ENCODE data around the gene IMPA2.

Gene IMPA2

DNA sequence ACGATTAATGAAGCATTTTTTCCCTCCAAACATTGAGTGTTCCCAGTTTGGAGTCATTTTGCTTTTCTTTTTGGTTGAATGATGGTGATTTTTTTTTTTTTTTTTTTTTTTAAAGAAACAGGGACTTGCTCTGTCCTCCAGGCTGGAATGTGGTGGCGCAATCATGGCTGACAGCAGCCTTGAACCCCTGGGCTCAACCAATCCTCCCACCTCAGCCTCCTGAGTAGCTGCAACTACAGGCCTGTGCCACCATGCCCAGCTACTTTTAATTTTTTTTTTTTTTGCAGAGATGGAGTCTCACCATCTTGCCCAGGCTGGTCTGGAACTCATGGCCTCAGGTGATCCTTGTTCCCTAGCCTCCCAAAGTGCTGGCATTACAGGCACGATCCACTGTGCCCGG lies 46.2 kb downstream of the IMPA2 start:
- DNase-seq (ENCODE audit: low spot score in 2 of 2), result no peak
- H3K4me3 ChIP-seq, result no peak overlapping the region
- in situ Hi-C loops (cut with MboI; ENCODE audit: low sequenced_read_pairs), result no loop called here
- no peaks in the 10 kb centered on the region for H3K36me3 ChIP-seq (replicated peaks)
- H3K9me3 ChIP-seq, result no peaks in the 10 kb centered on the region
- H3K27me3 ChIP-seq (ENCODE audit: low read depth), result no peaks in the 10 kb centered on the region
- H3K4me1 ChIP-seq, result no peaks in the 10 kb centered on the region

DNA sequence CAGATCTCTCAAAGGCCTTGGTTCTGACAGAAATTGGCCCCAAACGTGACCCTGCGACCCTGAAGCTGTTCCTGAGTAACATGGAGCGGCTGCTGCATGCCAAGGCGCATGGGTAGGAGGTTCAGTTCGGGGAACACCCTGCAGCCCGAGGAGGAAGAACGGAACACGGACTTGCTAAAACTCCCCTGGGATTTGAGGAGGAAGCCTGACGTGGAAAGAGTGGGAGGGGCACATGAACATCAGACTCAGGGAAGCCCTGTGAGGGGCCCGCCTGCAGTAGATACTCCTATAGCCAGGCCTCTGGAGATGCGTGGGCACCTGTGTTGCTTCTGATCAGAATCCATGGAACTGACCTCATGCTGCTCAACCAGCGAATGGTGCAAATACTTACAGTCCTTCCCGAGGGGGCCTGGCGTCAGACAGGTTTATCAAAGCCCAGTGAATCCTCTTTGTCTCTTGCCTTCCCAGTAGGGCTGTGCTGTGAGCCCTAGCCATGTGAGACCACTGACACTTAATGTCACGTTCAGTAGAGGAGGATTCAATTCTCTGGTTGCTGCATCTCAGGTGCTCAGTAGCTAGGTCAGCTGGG lies 46.8 kb downstream of the IMPA2 start:
- Histone ChIP-seq H3K27me3 (ENCODE audit: low read depth) (no peaks in the 10 kb centered on the region), H3K36me3 (replicated peaks) (no peaks in the 10 kb centered on the region), H3K4me3 (no peak overlapping the region), H3K9me3 (no peaks in the 10 kb centered on the region), H3K4me1 (no peaks in the 10 kb centered on the region)
- DNase-seq (ENCODE audit: low spot score in 2 of 2), result no peak
- in situ Hi-C loops (cut with MboI; ENCODE audit: low sequenced_read_pairs), result no loop called here

DNA sequence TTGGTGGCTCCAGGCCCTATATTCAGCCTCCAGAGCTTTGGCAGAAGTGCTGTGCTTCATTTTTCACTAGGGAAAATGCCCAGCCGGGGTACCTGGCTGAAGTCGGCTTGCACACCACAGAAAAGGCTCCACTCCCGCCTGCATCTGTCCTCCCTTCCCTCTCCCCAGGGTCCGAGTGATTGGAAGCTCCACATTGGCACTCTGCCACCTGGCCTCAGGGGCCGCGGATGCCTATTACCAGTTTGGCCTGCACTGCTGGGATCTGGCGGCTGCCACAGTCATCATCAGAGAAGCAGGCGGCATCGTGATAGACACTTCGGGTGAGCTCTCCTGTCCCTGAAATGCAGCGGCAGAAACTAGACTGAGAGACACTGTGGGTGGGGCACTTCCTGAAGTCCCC lies 47.4 kb downstream of the IMPA2 start:
- no peaks in the 10 kb centered on the region for H3K27me3 ChIP-seq (ENCODE audit: low read depth)
- H3K9me3 ChIP-seq, result no peaks in the 10 kb centered on the region
- in situ Hi-C loops (cut with MboI; ENCODE audit: low sequenced_read_pairs), result no loop called here
- DNase-seq (ENCODE audit: low spot score in 2 of 2), result no peak
- H3K4me3 ChIP-seq, result no peak overlapping the region
- no peaks in the 10 kb centered on the region for H3K36me3 ChIP-seq (replicated peaks)
- H3K4me1 ChIP-seq, result no peaks in the 10 kb centered on the region

DNA sequence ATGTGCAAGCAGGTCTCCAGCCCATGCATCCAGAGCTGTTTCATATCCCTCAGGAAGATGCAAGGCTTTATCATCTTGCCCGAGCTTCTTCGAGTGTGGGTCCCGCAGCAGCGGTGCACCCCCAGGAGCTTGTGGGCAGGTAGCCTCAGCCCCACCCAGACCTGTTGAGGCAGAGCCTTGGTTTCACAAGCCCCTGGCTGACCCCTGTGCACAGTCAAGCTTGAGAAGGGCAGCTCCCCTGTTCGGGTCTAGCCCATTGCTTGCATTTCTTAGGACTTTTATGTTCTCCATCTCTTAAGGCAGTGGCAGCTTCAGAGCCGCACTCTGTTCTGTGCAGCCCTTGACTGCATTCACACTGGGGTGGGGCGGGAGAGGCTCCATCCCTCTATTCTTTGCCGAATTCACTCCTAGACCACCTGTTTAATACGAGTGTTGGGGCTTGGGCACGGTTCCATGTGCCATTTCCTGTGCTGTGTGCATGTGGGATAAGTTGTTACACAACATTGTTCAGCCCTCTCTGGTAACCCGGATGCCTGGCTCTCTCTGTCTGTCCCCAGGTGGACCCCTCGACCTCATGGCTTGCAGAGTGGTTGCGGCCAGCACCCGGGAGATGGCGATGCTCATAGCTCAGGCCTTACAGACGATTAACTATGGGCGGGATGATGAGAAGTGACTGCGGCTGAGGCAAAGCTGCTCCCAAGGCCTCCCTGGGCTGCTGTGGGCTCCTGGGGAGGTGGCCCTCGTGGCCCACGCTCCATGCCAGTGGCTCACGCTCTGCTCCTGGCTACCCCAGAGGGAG lies 48.7 kb downstream of the IMPA2 start:
- no peaks in the 10 kb centered on the region for H3K36me3 ChIP-seq (replicated peaks)
- in situ Hi-C loops (cut with MboI; ENCODE audit: low sequenced_read_pairs), result no loop called here
- H3K4me1 ChIP-seq, result no peaks in the 10 kb centered on the region
- no peak overlapping the region for H3K4me3 ChIP-seq
- DNase-seq (ENCODE audit: low spot score in 2 of 2), result no peak
- no peaks in the 10 kb centered on the region for H3K27me3 ChIP-seq (ENCODE audit: low read depth)
- no peaks in the 10 kb centered on the region for H3K9me3 ChIP-seq

DNA sequence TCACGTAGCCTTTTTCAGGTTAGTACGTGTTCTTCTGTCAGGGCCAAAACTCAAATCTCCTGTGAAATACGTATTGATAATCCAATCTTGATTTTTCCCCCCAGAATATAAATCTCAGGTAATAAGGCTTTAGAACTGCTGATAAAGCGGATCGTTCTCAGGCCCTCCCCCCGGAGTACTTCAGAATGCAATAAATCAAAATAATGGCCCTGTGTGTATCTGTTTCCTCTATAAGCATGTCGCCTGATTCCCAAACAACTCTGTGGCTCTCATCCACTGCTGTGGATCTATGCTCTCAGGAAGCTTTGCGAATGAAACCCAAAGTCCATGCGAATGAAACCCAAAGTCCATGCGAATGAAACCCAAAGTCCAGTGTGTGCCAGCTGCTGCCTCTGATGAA lies 49.4 kb downstream of the IMPA2 start:
- Histone ChIP-seq H3K9me3 (no peaks in the 10 kb centered on the region), H3K36me3 (replicated peaks) (no peaks in the 10 kb centered on the region), H3K4me1 (no peaks in the 10 kb centered on the region), H3K27me3 (ENCODE audit: low read depth) (no peaks in the 10 kb centered on the region), H3K4me3 (no peak overlapping the region)
- in situ Hi-C loops (cut with MboI; ENCODE audit: low sequenced_read_pairs), result no loop called here
- DNase-seq (ENCODE audit: low spot score in 2 of 2), result no peak

DNA sequence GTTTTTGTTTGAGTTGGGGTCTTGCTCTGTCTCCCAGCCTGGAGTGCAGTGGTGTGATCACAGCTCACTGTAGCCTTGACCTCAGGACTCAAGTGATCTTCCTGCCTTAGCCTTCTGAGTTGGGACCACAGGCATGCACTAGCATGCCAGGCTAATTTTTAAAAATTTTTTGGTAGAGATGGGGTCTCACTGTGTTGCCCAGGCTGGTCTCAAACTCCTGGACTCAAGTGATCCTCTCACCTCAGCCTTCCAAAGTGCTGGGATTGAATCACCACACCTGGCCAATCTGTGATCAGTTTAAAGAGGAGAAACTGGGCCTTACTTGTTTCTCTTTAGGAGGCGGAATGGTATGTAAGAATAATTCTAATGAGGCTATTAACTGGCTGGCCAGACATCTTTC lies 49.9 kb downstream of the IMPA2 start:
- no peak for DNase-seq (ENCODE audit: low spot score in 2 of 2)
- H3K36me3 ChIP-seq (replicated peaks), result no peaks in the 10 kb centered on the region
- no peaks in the 10 kb centered on the region for H3K27me3 ChIP-seq (ENCODE audit: low read depth)
- in situ Hi-C loops (cut with MboI; ENCODE audit: low sequenced_read_pairs), result no loop called here
- no peak overlapping the region for H3K4me3 ChIP-seq
- H3K9me3 ChIP-seq, result no peaks in the 10 kb centered on the region
- no peaks in the 10 kb centered on the region for H3K4me1 ChIP-seq

DNA sequence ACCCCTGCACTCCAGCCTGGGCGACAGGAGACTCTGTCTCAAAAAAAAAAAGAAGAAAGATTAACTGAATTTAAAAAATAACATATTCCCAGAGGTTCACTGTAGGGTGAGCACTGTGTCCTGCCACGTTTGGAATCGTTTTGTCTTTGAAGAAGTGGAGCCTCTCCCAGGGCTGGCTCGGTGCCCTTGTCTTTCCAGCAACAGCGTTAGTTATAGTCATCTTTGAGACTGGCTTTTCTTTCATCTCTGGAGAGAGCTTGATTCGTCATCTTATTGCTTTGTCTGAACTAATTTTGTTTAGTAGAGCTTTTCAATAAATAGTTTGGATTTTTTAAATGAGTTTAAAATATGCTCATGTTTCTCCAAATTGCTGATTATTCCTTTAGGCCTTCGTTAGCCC lies 50.5 kb downstream of the IMPA2 start:
- Histone ChIP-seq H3K4me1 (no peaks in the 10 kb centered on the region), H3K9me3 (no peaks in the 10 kb centered on the region), H3K27me3 (ENCODE audit: low read depth) (no peaks in the 10 kb centered on the region), H3K36me3 (replicated peaks) (no peaks in the 10 kb centered on the region), H3K4me3 (no peak overlapping the region)
- no peak for DNase-seq (ENCODE audit: low spot score in 2 of 2)
- in situ Hi-C loops (cut with MboI; ENCODE audit: low sequenced_read_pairs), result no loop called here

DNA sequence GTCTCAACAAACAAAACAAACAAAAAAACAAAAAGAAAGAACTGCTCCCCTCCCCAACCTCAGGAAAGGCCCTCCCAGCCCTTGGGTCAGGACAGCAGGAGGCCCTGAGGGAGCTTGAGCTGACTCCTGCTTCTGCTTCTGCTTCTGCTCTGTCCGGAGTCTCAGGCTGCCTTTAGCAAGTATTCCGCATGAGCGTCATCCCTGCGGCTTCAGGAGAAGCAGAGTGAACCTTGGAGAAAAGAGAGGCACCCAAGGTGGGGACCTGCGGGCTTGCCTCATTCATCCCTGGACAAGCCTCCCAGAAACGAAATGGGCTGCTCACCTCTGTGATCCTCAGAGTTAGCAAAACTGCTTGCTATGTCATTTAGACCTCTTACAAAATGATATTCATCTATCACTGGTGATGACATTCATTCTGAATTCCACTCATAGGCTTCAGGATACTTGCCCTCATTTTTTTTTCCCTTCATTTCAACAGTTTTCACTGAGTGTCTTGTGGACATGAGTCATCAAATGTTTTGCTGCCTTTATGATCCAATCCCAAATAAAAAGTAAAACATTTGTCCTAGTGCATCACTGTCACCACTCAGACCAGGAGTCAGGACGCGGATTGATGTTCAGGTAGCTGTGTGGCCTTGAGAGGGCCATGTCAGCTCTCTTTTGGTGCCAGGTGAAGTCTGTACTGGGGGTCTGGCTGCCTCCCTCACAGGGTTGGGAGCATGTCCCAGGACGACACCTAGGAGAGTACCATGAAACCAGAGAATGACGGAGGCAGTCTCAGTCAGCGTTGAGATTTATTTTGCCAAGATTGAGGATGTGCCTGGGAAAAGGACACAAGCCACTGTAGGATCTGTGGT lies 51.7 kb downstream of the IMPA2 start:
- Histone ChIP-seq H3K27me3 (ENCODE audit: low read depth) (no peaks in the 10 kb centered on the region), H3K4me1 (no peaks in the 10 kb centered on the region), H3K9me3 (no peaks in the 10 kb centered on the region), H3K36me3 (replicated peaks) (no peaks in the 10 kb centered on the region), H3K4me3 (no peak overlapping the region)
- in situ Hi-C loops (cut with MboI; ENCODE audit: low sequenced_read_pairs), result no loop called here
- no peak for DNase-seq (ENCODE audit: low spot score in 2 of 2)

DNA sequence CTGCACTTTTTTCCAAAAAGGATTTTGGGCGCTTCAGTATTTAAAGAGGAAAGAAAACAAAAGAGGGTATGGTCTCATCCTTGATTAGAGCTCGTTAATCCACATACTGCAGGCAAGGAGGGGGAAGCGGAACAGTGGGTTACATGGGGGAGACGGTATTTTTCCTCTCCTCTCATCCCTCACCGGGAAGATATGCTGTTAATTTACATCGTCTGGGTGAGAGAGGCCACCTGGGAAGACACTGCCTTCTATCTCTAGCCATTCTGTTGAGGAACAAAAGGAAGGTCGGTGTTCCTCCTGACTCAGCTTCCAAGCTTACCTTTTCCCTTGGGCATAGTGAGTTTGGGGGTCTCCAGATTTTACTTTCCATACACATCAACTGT lies 52.3 kb downstream of the IMPA2 start:
- Histone ChIP-seq H3K4me1 (no peaks in the 10 kb centered on the region), H3K27me3 (ENCODE audit: low read depth) (no peaks in the 10 kb centered on the region), H3K9me3 (no peaks in the 10 kb centered on the region), H3K36me3 (replicated peaks) (no peaks in the 10 kb centered on the region), H3K4me3 (no peak overlapping the region)
- in situ Hi-C loops (cut with MboI; ENCODE audit: low sequenced_read_pairs), result no loop called here
- no peak for DNase-seq (ENCODE audit: low spot score in 2 of 2)

DNA sequence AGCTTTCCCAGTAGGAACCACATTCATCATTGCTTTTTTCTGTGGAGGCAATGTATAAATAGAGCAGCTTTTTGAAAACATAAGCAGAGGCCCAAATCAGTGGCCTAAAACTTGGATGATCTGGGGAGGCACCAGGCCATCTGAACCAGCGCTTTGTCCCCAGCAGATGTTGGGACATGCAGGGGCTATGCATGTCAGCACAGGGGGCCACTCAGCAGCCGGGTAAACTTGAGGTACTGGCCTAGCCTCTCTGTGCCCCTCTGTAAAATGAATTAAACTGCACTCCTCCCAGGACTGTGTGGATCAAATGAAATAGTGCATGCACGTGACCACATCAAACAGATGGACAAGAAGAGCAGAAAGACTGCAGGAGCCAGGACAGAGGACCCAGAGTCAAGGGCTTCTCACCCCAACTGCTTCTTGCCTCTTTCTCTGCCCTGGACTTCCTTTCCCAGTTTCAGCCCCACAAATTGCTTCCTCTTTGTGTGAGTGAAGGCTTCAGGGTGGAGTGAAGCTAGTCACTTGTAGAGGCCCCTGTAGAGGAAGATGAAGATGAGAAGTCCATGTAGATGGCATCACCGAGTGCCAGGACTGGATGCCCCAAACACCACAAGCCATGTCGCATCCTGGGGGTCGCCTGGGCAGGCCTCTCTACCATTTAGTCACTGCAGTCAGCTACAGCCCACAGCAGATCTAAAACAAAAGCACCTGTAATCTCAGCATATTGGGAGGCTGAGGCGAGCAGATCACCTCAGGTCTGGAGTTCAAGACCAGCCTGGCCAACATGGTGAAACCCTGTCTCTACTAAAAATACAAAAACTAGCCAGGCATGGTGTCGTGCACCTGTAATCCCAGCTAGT lies 53.2 kb downstream of the IMPA2 start:
- Histone ChIP-seq H3K36me3 (replicated peaks) (no peaks in the 10 kb centered on the region), H3K4me3 (no peak overlapping the region), H3K9me3 (no peaks in the 10 kb centered on the region), H3K27me3 (ENCODE audit: low read depth) (no peaks in the 10 kb centered on the region), H3K4me1 (no peaks in the 10 kb centered on the region)
- DNase-seq (ENCODE audit: low spot score in 2 of 2), result no peak
- in situ Hi-C loops (cut with MboI; ENCODE audit: low sequenced_read_pairs), result no loop called here

DNA sequence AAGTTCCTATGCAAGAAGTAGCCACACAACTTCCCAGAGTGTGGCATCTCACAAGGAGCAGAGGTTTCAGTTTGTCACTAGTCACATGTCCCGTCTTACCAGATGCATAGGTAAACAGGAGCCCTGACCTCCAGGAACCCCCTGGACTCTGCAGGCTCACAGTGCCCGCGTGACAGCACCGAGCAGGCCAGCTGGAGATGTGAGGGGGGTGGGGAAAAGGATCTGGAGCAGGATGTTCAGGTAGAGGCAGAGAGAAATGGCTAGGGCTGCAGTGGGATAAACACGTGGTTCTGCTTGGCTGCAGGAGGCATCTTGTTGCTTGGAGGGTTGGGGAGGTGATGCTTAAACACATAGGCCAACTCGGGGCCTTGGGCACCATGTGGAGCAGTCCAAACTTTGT lies 54.2 kb downstream of the IMPA2 start:
- no peak overlapping the region for H3K4me3 ChIP-seq
- no peaks in the 10 kb centered on the region for H3K9me3 ChIP-seq
- H3K4me1 ChIP-seq, result no peaks in the 10 kb centered on the region
- in situ Hi-C loops (cut with MboI; ENCODE audit: low sequenced_read_pairs), result no loop called here
- no peaks in the 10 kb centered on the region for H3K36me3 ChIP-seq (replicated peaks)
- DNase-seq (ENCODE audit: low spot score in 2 of 2), result no peak
- no peaks in the 10 kb centered on the region for H3K27me3 ChIP-seq (ENCODE audit: low read depth)

DNA sequence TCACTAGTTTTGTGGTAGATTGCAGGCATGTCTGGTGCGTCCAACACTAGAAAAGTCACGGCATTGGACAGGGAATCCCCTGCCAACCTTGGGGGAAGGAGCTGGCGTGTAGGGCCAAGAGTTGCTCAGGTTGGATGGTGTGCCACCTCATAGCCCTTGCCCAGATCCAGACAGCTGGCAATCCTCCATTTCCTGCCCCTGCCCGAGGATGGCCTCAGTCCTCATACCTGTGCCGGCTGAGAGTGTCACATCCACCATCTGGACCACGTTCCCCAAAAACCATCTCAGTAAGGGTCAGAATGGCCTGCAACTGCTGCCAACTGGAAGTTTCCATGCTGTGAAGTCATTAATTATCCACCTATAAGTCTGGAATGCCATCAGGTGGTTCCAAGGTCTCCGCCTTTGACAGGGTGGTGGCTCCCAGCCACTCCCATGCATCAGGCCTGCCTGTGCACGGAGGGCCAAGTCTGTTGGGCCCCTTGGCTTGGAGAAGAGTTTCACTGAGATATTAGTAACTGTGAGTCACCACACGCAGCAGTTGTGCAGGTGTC lies 55.0 kb downstream of the IMPA2 start:
- no peak for DNase-seq (ENCODE audit: low spot score in 2 of 2)
- Histone ChIP-seq H3K27me3 (ENCODE audit: low read depth) (no peaks in the 10 kb centered on the region), H3K9me3 (no peaks in the 10 kb centered on the region), H3K36me3 (replicated peaks) (no peaks in the 10 kb centered on the region), H3K4me1 (no peaks in the 10 kb centered on the region), H3K4me3 (no peak overlapping the region)
- in situ Hi-C loops (cut with MboI; ENCODE audit: low sequenced_read_pairs), result no loop called here

DNA sequence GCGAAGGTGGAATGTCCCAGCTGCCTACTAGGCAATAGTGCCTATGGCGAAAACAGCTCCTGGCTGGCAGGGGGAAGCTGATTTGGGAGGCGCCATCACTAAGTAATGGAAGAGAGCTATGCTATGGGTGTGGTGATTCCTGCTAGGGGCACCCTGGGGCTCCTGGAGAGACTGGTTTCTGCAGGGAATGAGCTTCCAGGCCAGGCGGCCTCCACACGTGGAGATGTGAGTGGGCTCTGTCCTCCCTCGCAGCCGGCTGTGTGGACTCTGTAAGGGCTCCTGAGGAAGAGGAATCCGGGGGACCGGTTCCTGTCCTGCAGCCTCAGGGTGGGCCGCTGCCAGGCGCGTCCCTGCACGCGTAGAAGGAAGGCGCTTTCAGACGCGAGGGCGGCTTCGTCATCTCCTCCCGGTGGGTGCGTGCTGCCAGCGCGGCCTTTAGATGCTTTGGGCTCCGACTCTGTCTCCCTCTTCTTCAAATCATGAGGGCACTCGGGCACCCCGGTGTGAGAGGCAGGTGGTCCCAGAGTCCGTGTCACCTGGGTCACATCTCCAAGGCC lies 56.9 kb downstream of the IMPA2 start:
- H3K4me1 ChIP-seq, result no peaks in the 10 kb centered on the region
- H3K9me3 ChIP-seq, result no peaks in the 10 kb centered on the region
- H3K36me3 ChIP-seq (replicated peaks), result no peaks in the 10 kb centered on the region
- H3K27me3 ChIP-seq (ENCODE audit: low read depth), result no peaks in the 10 kb centered on the region
- in situ Hi-C loops (cut with MboI; ENCODE audit: low sequenced_read_pairs), result no loop called here
- DNase-seq (ENCODE audit: low spot score in 2 of 2), result no peak
- no peak overlapping the region for H3K4me3 ChIP-seq

All from HAP-1 (cell line).